CD4-positive, alpha-beta T cell treated with Interleukin-17A for 4 hours (primary cell): ENCODE data around the gene ABHD14A.
A peak's percentile ranks its signal among the peaks of the same experiment; 100 is the strongest.

Source experiments
- DNase-seq: peaks from one replicate; pipeline ENCODE4 v3.0.0-alpha.2; 2020; ENCODE audit warnings: mixed read lengths

ABHD14A gene

GRCh38 chr3:51958603-51959521 is 16.0 kb upstream of the ABHD14A start:
- DNase-seq: no peak

- DNase-seq: no peak
These were observed 15.2 kb upstream of the ABHD14A start for GRCh38 chr3:51959651-51960050.

- no peak for DNase-seq
These were observed 14.5 kb upstream of the ABHD14A start for GRCh38 chr3:51960386-51960785.

GRCh38 chr3:51961011-51961410 is 13.9 kb upstream of the ABHD14A start:
- no peak for DNase-seq

GRCh38 chr3:51961602-51962569 is 13.0 kb upstream of the ABHD14A start:
- DNase-seq: no peak

GRCh38 chr3:51962854-51963530 is 11.9 kb upstream of the ABHD14A start:
- no peak for DNase-seq

- no peak for DNase-seq
These were observed 10.9 kb upstream of the ABHD14A start for GRCh38 chr3:51963951-51964451.

- DNase-seq: no peak
These were observed 10.3 kb upstream of the ABHD14A start for GRCh38 chr3:51964521-51964920.

GRCh38 chr3:51966016-51966415 is 8.8 kb upstream of the ABHD14A start:
- DNase-seq: no peak

GRCh38 chr3:51966486-51966885 is 8.4 kb upstream of the ABHD14A start:
- DNase-seq: no peak

- DNase-seq: no peak
These were observed 7.9 kb upstream of the ABHD14A start for GRCh38 chr3:51966922-51967383.

GRCh38 chr3:51967384-51968169 is 7.3 kb upstream of the ABHD14A start, which contains the start of gene PCBP4:
PCBP4 (minus strand) TSS chr3:51967454; CDS start chr3:51961240, 6,214 bp downstream.
- DNase-seq: peak; percentile 71

- peak; percentile 12 for DNase-seq
These were observed 6.6 kb upstream of the ABHD14A start for GRCh38 chr3:51968170-51968775.

- DNase-seq: no peak
These were observed 5.8 kb upstream of the ABHD14A start for GRCh38 chr3:51968883-51969678.

GRCh38 chr3:51969841-51970240 is 5.0 kb upstream of the ABHD14A start:
- no peak for DNase-seq

- DNase-seq: no peak
These were observed 4.1 kb upstream of the ABHD14A start for GRCh38 chr3:51970606-51971300.

GRCh38 chr3:51971350-51971749 is 3.5 kb upstream of the ABHD14A start:
- no peak for DNase-seq

- DNase-seq: peak; percentile 27
These were observed 444 bp upstream of the ABHD14A start for GRCh38 chr3:51974277-51974962.
